Measurements from ENCODE around the gene MAP2. TPM values are rescaled to one million over a fixed set of nuclear protein-coding genes. Genes with fewer than 3 reads are reported as not detected.

The MAP2 gene
- total and polyA plus RNA-seq, 2 experiments from 2014 or later: 2.9 to 4.4 TPM

- Histone ChIP-seq H3K4me1 (ENCODE audit: insufficient read depth) (peaks cover 14% of the 10 kb centered on the region), H4K20me1 (replicated peaks; ENCODE audit: insufficient read depth) (peaks cover 6% of the 10 kb centered on the region), H3K4me3 (no peak overlapping the region), H3K36me3 (ENCODE audit: insufficient read depth) (no peaks in the 10 kb centered on the region), H3K27me3 (ENCODE audit: insufficient read depth) (peaks cover 98% of the 10 kb centered on the region), H3K27ac (ENCODE audit: low read depth) (no peak overlapping the region), H3K4me2 (no peak overlapping the region), H3F3A (replicated peaks; ENCODE audit: low read depth) (no peaks in the 10 kb centered on the region), H3K9me2 (ENCODE audit: insufficient read depth) (no peaks in the 10 kb centered on the region), H3K79me2 (replicated peaks; ENCODE audit: insufficient read depth) (no peaks in the 10 kb centered on the region), H2AFZ (no peak overlapping the region)
- peak; percentile 90 for DNase-seq (ENCODE audit: low spot score)
- H3K27ac Mint-ChIP-seq: no peak overlapping the region
- peak; percentile 98 for ATAC-seq
- TF ChIP-seq ZNF462 (CRISPR knock-in tag; IDR thresholded peaks at IDR 0.05): no peak
- TF ChIP-seq ETS1 (IDR thresholded peaks at IDR 0.05): no peak
- no peak for TF ChIP-seq ZNF114 (CRISPR knock-in tag; IDR thresholded peaks at IDR 0.05)
- no peak for TF ChIP-seq EZH2phosphoT487 (IDR thresholded peaks at IDR 0.05; ENCODE audit: unreplicated experiment)
- peak; percentile 92 for TF ChIP-seq NANOG (IDR thresholded peaks at IDR 0.05; ENCODE audit: borderline replicate concordance)
- TF ChIP-seq ZNF331 (CRISPR knock-in tag; IDR thresholded peaks at IDR 0.05; ENCODE audit: low read depth): no peak
- no peak for TF ChIP-seq EZH2 (IDR thresholded peaks at IDR 0.05; ENCODE audit: low read depth, unreplicated experiment)
- no peak for TF ChIP-seq STAT1 (IDR thresholded peaks at IDR 0.05; ENCODE audit: unreplicated experiment)
- TF ChIP-seq CREB1 (CRISPR knock-in tag; IDR thresholded peaks at IDR 0.05; ENCODE audit: low read depth): 0 out of 2 replicates have a peak, but pooled peaks have one; percentile 19
- peak; percentile 74 for TF ChIP-seq POLR2AphosphoS5 (IDR thresholded peaks at IDR 0.05; ENCODE audit: low read depth)
- no peak for TF ChIP-seq JUNB (IDR thresholded peaks at IDR 0.05; ENCODE audit: unreplicated experiment)
- TF ChIP-seq CTCF (conservative IDR thresholded peaks at IDR 0.05; ENCODE audit: low read depth in 2 of 2): no peak
- H3K4me1 Mint-ChIP-seq: peaks cover 11% of the 10 kb centered on the region; the same call in 2 of the 3 replicates
- H3K36me3 Mint-ChIP-seq (ENCODE audit: low read depth): no peaks in the 10 kb centered on the region
- peaks cover 13% of the 10 kb centered on the region; the same call in 2 of the 3 replicates for H3K9me3 Mint-ChIP-seq
- H3K4me3 Mint-ChIP-seq: no peak overlapping the region
- peaks cover 47% of the 10 kb centered on the region for H3K27me3 Mint-ChIP-seq (ENCODE audit: insufficient read depth, low read depth, poor library complexity)
Measured at GRCh38 chr2:209519271-209519670, 95.4 kb downstream of the MAP2 start.

Measured in GM23338 (cell line).